Lung (tissue), 12 donors: Measurements from ENCODE around the gene RAB39B. TPM values are rescaled to one million over a fixed set of nuclear protein-coding genes. Genes with fewer than 3 reads are reported as not detected.

Experiments
- ATAC-seq: fragments of 200-7000 bp; cut with Tn5 transposase; one replicate; pipeline ENCODE4 v1.9.1; 2020; ENCODE audit warnings: moderate number of reproducible peaks; ENCODE audit not compliant: insufficient read depth, low FRiP score
- DNase-seq, 3 donors: peaks; one replicate each; pipeline ENCODE4 v3.0.0-alpha.2; 2013 to 2017
- H3K27ac ChIP-seq, 2 donors: one replicate each; pipeline ENCODE4 v1.5.1; 2013; ENCODE audit warnings: mild to moderate bottlenecking in 2 of 2, moderate library complexity in 2 of 2, control low read depth in 1 of 2, inconsistent platforms in 1 of 2, low read depth in 1 of 2, low read length in 1 of 2
- H3K27me3 ChIP-seq, 3 donors: one replicate each; pipeline ENCODE4 v1.5.1; 2013; ENCODE audit warnings: low read length in 2 of 3; ENCODE audit not compliant: control insufficient read depth in 3 of 3, insufficient read depth in 3 of 3
- H3K36me3 ChIP-seq, 4 donors: one replicate each; pipeline ENCODE4 v1.5.1; 2013; ENCODE audit warnings: low read length in 4 of 4, mild to moderate bottlenecking in 1 of 4, moderate library complexity in 1 of 4; ENCODE audit not compliant: control insufficient read depth in 4 of 4, insufficient read depth in 4 of 4
- H3K4me1 ChIP-seq, 5 donors: one replicate each; pipeline ENCODE4 v1.5.1; 2013; ENCODE audit warnings: low read length in 5 of 5, mild to moderate bottlenecking in 2 of 5, moderate library complexity in 1 of 5; ENCODE audit not compliant: control insufficient read depth in 5 of 5, insufficient read depth in 5 of 5
- H3K4me3 ChIP-seq: one replicate; pipeline ENCODE4 v1.5.1; 2013; ENCODE audit warnings: mild to moderate bottlenecking, control low read depth, moderate library complexity
- H3K9ac ChIP-seq, 2 donors: one replicate each; pipeline ENCODE4 v1.5.1; 2013; ENCODE audit warnings: low read length in 2 of 2, control low read depth in 1 of 2; ENCODE audit not compliant: insufficient read depth in 1 of 2
- H3K9me3 ChIP-seq, 4 donors: one replicate each; pipeline ENCODE4 v1.5.1; 2013; ENCODE audit warnings: low read length in 3 of 4, mild to moderate bottlenecking in 1 of 4, moderate library complexity in 1 of 4; ENCODE audit not compliant: control insufficient read depth in 4 of 4, insufficient read depth in 3 of 4
- WGBS, 2 donors: extraction: QIAGEN DNeasy Blood & Tissue Kit; methylation state at CpG; one replicate each; pipeline ENCODE4 v1.1.7; 2013; 5-methylcytosine and 5-hydroxymethylcytosine counted together
- polyA plus RNA-seq, 2 donors: library from polyadenylated mRNA; stranded (reverse); fragments of 200-250 nt; gene quantifications; one replicate each; pipeline ENCODE4 v1.2.1, GENCODE V29; 2013
- total RNA-seq, 2 donors: library from RNA; depleted of rRNA in 1 of 2; stranded (reverse); fragments of >200 nt in 1 of 2; gene quantifications; one replicate each; pipeline ENCODE4 v1.2.1, GENCODE V29; 2014 to 2021
- TF ChIP-seq, protein P1 (sequence below): IDR thresholded peaks from 2 replicates; pipeline ENCODE4 v1.5.1; 2012; ENCODE audit warnings: mild to moderate bottlenecking; ENCODE audit errors: control extremely low read depth, extremely low read depth
- donor health status: control.
- donor health status: control.
- donor health status: Bipolar disorder and iron deficiency.
- donor health status: healthy.
- donor health status: DM: yes; HTN: yes; CAD: no.

The RAB39B gene
- total and polyA plus RNA-seq, 4 donors: 0.28 to 0.83 (median 0.49) TPM

DNA sequence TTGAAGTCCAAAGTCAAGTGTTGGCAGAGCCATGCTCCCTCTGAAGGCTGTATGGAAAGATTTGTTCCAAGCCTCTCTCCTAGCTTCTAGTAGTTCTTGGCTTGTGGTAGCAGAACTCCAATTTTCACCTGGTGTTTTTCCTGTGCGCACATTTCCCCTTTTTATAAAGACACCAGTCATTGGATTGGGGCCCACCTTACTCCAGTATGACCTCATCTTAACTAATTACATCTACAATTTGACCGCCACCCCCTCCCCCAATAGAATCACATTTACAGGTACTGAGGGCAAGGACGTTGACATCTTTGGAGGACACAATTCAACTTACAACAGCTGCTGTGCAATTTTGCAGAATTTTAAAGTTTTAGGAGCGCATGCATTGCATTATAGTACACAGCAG is 16.8 kb downstream of the RAB39B start:
- no peak overlapping the region for H3K9ac ChIP-seq
- no peak overlapping the region for H3K27ac ChIP-seq
- H3K4me3 ChIP-seq: no peak overlapping the region
- 66 to 82% methylated on average over 4 of the region's 4 CpGs for WGBS, 2 donors
- DNase-seq (no peak), ATAC-seq (no peak)
- H3K36me3 ChIP-seq: no peaks in the 10 kb centered on the region
- peaks cover 0 to 4% (median 0%) of the 10 kb centered on the region in 4 donors for H3K9me3 ChIP-seq
- no peaks in the 10 kb centered on the region for H3K27me3 ChIP-seq
- H3K4me1 ChIP-seq: no peaks in the 10 kb centered on the region
- TF ChIP-seq, protein P1, sequence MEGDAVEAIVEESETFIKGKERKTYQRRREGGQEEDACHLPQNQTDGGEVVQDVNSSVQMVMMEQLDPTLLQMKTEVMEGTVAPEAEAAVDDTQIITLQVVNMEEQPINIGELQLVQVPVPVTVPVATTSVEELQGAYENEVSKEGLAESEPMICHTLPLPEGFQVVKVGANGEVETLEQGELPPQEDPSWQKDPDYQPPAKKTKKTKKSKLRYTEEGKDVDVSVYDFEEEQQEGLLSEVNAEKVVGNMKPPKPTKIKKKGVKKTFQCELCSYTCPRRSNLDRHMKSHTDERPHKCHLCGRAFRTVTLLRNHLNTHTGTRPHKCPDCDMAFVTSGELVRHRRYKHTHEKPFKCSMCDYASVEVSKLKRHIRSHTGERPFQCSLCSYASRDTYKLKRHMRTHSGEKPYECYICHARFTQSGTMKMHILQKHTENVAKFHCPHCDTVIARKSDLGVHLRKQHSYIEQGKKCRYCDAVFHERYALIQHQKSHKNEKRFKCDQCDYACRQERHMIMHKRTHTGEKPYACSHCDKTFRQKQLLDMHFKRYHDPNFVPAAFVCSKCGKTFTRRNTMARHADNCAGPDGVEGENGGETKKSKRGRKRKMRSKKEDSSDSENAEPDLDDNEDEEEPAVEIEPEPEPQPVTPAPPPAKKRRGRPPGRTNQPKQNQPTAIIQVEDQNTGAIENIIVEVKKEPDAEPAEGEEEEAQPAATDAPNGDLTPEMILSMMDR: no peak

DNA sequence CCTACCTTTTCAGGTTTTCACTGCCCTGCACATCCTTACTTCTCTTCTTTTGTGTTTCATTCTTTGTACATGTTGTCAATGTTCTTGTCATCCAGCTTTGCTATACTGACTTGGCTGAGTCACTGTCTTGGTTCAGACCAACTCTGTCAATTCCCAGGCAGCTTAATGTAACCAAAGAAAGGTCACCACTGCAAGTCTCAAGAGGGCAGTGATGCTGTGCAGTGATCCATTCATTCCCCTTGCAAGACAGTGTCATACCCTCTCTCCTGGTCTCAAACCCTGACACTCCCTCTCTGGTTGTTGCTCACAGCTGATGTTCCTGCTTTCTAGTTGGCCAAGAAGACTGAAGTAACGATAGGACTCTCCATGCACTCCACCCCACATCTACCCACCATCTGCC is 17.5 kb downstream of the RAB39B start:
- no peak for DNase-seq
- Histone ChIP-seq H3K27me3 (no peaks in the 10 kb centered on the region), H3K9me3 (peaks cover 0 to 4% (median 0%) of the 10 kb centered on the region in 4 donors), H3K4me3 (no peak overlapping the region), H3K4me1 (no peaks in the 10 kb centered on the region), H3K27ac (no peak overlapping the region), H3K9ac (no peak overlapping the region), H3K36me3 (no peaks in the 10 kb centered on the region)
- 65 to 80% methylated on average over 1 of the region's 1 CpG for WGBS, 2 donors
- TF ChIP-seq, protein P1: no peak
- no peak for ATAC-seq

DNA sequence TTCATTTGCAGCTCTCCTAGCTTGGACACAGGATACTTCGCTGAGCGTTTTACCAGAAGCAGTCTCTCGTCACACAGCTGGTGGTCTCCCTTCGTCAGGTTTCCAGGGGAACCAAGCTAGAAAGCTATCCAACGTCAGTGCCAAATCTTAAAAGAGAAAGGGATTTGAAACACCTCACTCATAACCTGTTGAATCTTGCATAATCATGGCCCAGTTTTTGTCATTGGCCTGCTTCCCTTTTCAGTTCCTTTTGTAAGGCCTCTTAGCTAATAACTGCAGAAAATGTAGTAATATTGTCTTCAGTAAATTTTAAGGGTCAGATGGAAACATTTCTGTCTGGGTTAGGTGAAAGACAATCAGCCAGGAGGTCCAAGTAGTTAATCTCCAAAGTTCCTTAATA is 22.0 kb downstream of the RAB39B start:
- ATAC-seq (no peak), DNase-seq (no peak)
- H3K9me3 ChIP-seq: peaks cover 0 to 4% (median 0%) of the 10 kb centered on the region in 4 donors
- no peak overlapping the region for H3K9ac ChIP-seq
- no peaks in the 10 kb centered on the region for H3K27me3 ChIP-seq
- TF ChIP-seq, protein P1: no peak
- no peak overlapping the region for H3K4me3 ChIP-seq
- H3K27ac ChIP-seq: no peak overlapping the region
- H3K36me3 ChIP-seq: peaks cover 0 to 5% (median 4%) of the 10 kb centered on the region in 4 donors
- 35 to 58% methylated on average over 5 of the region's 5 CpGs for WGBS, 2 donors
- H3K4me1 ChIP-seq: no peaks in the 10 kb centered on the region

DNA sequence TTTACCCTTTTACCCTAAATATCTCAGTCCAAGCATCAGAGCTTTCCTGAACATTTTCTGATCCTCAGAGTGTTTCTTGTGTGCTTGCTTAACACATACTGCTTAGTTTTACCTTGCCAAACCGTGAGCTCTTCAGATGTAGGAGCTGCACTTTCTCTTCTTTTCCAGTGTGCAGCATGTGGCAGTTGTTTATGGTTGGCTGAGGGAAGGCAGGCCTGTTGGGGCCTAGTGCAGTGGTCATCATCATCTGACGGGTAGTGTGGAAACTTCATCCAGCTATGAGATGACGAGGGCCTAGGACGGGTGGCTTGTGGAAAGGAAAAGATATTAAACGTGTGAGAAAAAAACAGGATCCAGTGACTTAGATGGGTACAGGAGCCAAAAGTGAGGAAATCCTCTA is 26.6 kb downstream of the RAB39B start:
- DNase-seq (no peak), ATAC-seq (no peak)
- H3K9ac ChIP-seq: no peak overlapping the region
- H3K4me3 ChIP-seq: no peak overlapping the region
- H3K27me3 ChIP-seq: no peaks in the 10 kb centered on the region
- no peaks in the 10 kb centered on the region for H3K9me3 ChIP-seq
- WGBS, 2 donors: 79 to 91% methylated on average over 5 of the region's 5 CpGs
- H3K4me1 ChIP-seq: no peaks in the 10 kb centered on the region
- H3K36me3 ChIP-seq: peaks cover 0 to 11% (median 5%) of the 10 kb centered on the region in 4 donors
- TF ChIP-seq, protein P1: no peak
- H3K27ac ChIP-seq: no peak overlapping the region
